ENCODE results near the gene BAG2.

The BAG2 gene

DNA sequence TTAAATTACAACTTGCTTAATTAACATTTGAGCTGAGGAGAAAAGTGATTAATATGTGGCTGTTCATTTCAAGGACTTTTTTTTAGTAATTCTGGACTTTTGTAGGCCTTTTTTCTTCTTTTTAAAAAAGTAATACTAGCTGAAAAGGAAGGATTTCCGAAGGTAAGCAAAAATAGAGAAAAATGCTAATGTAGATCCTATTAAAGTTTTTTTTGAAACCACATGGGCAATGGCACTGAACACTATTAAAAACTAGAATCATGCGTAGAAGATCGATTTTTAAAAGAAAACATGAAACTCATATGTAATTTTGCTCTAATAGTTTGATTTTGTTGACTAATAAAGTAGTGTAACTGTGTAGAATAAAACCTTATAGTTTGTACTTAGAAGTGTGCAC lies 2.4 kb downstream of the BAG2 start:
- no peak overlapping the region for H3K27ac ChIP-seq
- TF ChIP-seq ZFX (IDR thresholded peaks at IDR 0.05), result no peak
- TF ChIP-seq, protein P1, sequence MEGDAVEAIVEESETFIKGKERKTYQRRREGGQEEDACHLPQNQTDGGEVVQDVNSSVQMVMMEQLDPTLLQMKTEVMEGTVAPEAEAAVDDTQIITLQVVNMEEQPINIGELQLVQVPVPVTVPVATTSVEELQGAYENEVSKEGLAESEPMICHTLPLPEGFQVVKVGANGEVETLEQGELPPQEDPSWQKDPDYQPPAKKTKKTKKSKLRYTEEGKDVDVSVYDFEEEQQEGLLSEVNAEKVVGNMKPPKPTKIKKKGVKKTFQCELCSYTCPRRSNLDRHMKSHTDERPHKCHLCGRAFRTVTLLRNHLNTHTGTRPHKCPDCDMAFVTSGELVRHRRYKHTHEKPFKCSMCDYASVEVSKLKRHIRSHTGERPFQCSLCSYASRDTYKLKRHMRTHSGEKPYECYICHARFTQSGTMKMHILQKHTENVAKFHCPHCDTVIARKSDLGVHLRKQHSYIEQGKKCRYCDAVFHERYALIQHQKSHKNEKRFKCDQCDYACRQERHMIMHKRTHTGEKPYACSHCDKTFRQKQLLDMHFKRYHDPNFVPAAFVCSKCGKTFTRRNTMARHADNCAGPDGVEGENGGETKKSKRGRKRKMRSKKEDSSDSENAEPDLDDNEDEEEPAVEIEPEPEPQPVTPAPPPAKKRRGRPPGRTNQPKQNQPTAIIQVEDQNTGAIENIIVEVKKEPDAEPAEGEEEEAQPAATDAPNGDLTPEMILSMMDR (conservative IDR thresholded peaks at IDR 0.05), result no peak

DNA sequence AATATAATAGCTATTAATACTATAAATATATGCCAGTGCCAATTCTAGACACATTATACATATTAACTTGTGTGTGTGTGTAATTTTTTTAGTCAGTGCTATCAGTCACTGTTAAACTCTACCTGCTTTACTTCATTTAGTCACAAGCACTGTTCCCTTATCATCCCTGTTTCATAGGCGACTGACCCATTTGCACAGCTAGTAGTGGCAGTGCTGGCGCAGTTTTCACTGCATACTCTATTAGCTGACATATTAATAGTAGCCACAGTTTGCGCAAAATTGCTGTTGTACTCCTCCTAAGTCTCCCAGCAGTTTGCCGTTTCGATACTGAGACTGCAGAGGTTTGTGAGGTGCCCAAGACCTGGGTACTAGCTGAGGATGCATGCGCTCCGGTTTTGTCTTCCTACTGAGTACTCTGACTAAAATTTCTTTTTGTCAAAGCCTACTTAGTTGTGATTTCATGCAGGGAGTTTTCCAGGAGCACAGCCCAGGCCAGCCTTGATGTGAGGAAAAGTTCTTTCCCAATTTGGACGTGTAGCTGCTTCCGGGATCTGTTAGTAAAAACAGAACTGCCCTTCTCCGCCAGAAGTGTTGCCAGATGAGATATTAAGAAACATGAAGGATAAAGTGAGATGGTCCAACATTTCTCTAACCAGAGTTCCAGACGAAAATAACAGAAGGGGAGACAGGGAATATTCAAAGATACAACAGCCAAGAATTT lies 5.6 kb downstream of the BAG2 start:
- H3K27ac ChIP-seq, result no peak overlapping the region
- no peak for TF ChIP-seq ZFX (IDR thresholded peaks at IDR 0.05)
- TF ChIP-seq, protein P1 (conservative IDR thresholded peaks at IDR 0.05), result no peak

DNA sequence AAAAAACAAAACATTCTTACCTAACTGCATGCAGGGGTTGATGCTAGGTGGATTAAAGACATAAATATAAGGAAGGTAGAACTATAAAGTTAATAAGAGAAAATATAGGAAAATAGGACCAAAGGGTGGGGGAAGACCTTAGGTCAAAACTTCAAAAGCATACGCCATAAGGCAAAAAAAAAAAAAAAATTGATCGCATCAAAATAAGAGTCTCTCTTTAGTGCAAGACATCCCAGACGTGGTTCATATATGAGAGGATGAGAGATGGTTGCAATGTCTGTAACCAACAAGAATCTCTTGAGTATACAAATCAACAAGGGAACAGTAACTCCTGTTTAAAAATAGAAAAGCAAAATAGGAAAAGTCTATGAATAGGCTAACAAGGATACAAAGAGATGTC lies 8.5 kb downstream of the BAG2 start:
- TF ChIP-seq, protein P1 (conservative IDR thresholded peaks at IDR 0.05), result no peak
- TF ChIP-seq ZFX (IDR thresholded peaks at IDR 0.05), result no peak
- no peak overlapping the region for H3K27ac ChIP-seq

DNA sequence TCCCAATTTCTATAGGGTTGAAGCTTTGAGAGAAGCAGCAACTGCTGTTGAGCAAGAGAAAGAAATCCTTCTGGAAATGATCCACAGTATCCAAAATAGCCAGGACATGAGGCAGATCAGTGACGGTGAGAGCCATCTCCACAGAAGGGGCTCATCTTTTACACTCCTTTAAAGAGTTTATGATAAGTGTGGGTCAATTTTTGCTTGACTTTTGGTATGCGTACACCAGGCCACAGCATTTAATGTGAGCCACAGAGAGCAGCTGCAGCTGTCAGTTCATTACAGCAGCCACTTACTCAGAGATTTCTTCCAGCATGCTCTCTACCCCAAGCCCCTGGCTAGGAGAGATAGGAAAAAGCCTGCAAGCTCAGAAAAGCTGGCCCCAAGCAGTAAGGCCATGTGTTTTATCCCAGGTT lies 9.9 kb downstream of the BAG2 start:
- no peak overlapping the region for H3K27ac ChIP-seq

DNA sequence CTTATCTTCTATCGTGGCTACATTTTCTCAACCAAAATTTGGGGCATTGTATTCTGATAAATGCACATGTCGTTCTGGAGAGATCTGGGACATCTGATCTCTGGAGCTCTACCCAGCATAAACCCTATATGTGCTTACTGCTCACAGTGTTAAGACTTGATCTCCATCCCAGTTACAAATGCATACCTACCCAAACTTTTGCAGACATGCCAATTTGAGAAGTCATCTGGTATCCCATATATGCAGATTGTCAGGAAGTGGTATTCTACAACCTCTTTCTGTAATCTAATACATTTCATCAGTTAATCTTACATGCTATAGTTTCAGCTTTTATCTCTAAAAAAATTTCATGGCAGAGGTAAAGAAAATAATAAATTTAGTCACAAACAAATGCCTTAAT lies 11.2 kb downstream of the BAG2 start:
- H3K27ac ChIP-seq, result no peak overlapping the region
- TF ChIP-seq, protein P1 (conservative IDR thresholded peaks at IDR 0.05), result no peak
- no peak for TF ChIP-seq ZFX (IDR thresholded peaks at IDR 0.05)

More for the DNA sequence above, 9.9 kb downstream of the BAG2 start:
- no peak for TF ChIP-seq ZFX (IDR thresholded peaks at IDR 0.05)
- TF ChIP-seq, protein P1 (conservative IDR thresholded peaks at IDR 0.05), result no peak

DNA sequence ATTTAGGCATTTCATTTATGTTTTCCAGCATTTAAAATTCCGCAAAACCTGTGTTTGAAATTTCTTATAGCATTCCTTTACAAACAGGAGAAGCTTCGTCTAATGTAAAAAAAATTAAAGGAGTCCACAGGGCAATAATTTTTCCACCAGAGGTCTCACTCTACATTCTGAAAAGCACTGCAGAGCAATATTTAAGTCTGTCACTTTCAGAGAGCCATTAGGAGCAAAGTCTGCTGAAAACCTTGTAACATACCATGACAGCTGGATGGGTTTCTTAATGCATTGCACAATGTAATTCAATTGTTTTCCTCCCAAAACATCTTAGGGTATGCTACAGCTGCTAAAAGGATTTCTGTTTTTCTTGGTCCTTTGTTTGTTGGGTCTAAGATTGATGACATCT lies 18.0 kb downstream of the BAG2 start:
- TF ChIP-seq, protein P1 (conservative IDR thresholded peaks at IDR 0.05), result peak; percentile 55
- TF ChIP-seq ZFX (IDR thresholded peaks at IDR 0.05), result no peak
- no peak overlapping the region for H3K27ac ChIP-seq

DNA sequence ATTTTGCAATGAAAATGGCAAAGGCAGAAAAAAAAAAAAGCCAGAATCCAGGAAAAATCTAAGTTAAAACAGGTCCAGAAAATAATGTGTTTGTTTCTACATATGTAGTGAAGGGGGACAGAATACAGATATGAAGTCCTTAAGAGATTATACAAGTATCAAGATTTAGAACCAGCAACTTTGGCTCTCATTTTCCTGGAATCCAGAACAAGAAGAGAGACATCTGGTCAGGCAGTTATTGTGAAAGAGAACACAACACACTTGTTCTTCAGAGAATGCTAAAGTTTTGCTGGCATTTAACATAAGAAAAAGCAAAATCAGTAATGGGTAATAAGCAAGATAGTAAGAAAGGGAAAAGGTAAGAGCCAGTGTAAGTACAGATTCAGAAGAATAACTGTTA lies 21.1 kb downstream of the BAG2 start:
- TF ChIP-seq ZFX (IDR thresholded peaks at IDR 0.05), result no peak
- TF ChIP-seq, protein P1 (conservative IDR thresholded peaks at IDR 0.05), result no peak
- H3K27ac ChIP-seq, result no peak overlapping the region
